SKM-1 treated with dmso at 0.1 percent for 144 hours (cell line): ENCODE results near the gene MC2R.

ENCODE experiments used
- DNase-seq: peaks from one replicate; lab custom pipeline; 2025; ENCODE audit not compliant: unreplicated experiment; lab: John Stamatoyannopoulos, UW

MC2R gene

GRCh38 chr18:13915391-13915790 lies at the start of gene MC2R:
Gene MC2R (minus strand): TSS chr18:13915536. CDS start chr18:13885518, 30,018 bp downstream.
- no peak for DNase-seq

- DNase-seq, result no peak
These were observed 30.5 kb upstream of the MC2R start for GRCh38 chr18:13945811-13946210.

- no peak for DNase-seq
These were observed 28.0 kb upstream of the MC2R start for GRCh38 chr18:13943338-13943737.

- no peak for DNase-seq
These were observed 25.0 kb upstream of the MC2R start for GRCh38 chr18:13940326-13940725.

GRCh38 chr18:13934676-13935075 lies 19.3 kb upstream of the MC2R start:
- no peak for DNase-seq

- DNase-seq, result no peak
These were observed 18.7 kb upstream of the MC2R start for GRCh38 chr18:13934058-13934457.

GRCh38 chr18:13932285-13933025 lies 17.1 kb upstream of the MC2R start:
- DNase-seq, result no peak

GRCh38 chr18:13930964-13931363 lies 15.6 kb upstream of the MC2R start:
- DNase-seq, result no peak

- no peak for DNase-seq
These were observed 7.9 kb upstream of the MC2R start for GRCh38 chr18:13923221-13923620.

- no peak for DNase-seq
These were observed 3.6 kb upstream of the MC2R start for GRCh38 chr18:13918898-13919297.

- no peak for DNase-seq
These were observed 2.1 kb upstream of the MC2R start for GRCh38 chr18:13917401-13917800.

- no peak for DNase-seq
These were observed 1.2 kb upstream of the MC2R start for GRCh38 chr18:13916559-13916958.

GRCh38 chr18:13915995-13916431 lies 677 bp upstream of the MC2R start:
- DNase-seq, result no peak

- no peak for DNase-seq
These were observed 580 bp downstream of the MC2R start for GRCh38 chr18:13914756-13915155.

- no peak for DNase-seq
These were observed 1.2 kb downstream of the MC2R start for GRCh38 chr18:13914170-13914569.

GRCh38 chr18:13913205-13913604 lies 2.1 kb downstream of the MC2R start:
- DNase-seq, result no peak

GRCh38 chr18:13912601-13913000 lies 2.7 kb downstream of the MC2R start:
- DNase-seq, result no peak

- no peak for DNase-seq
These were observed 4.3 kb downstream of the MC2R start for GRCh38 chr18:13910986-13911385.

GRCh38 chr18:13910501-13910900 lies 4.8 kb downstream of the MC2R start:
- no peak for DNase-seq

GRCh38 chr18:13909141-13909940 lies 6.0 kb downstream of the MC2R start:
- DNase-seq, result no peak

- DNase-seq, result no peak
These were observed 14.7 kb downstream of the MC2R start for GRCh38 chr18:13900633-13901032.

GRCh38 chr18:13895505-13896033 lies 19.8 kb downstream of the MC2R start:
- no peak for DNase-seq
